Neural progenitor cell (in vitro differentiated cells): ENCODE measurements around the gene GOLGA8N. TPM values are rescaled to one million over a fixed set of nuclear protein-coding genes. Genes with fewer than 3 reads are reported as not detected.
"Not testable (repeated sequence)": the region's sequence is repeated elsewhere in the genome, so short reads cannot be mapped to it uniquely, and the experiment has no call there.

Experiments
- DNase-seq: peaks from one replicate; pipeline ENCODE4 v3.0.0-alpha.2; 2016; ENCODE audit warnings: low spot score
- H2AFZ ChIP-seq: fragments of 200-600 bp; sonication (generic); replicated peaks from 2 replicates; pipeline ENCODE4 v1.6.1; 2016; ENCODE audit warnings: antibody characterized with exemption
- H3F3A ChIP-seq: fragments of 200-600 bp; sonication (generic); 2 replicates; pipeline ENCODE4 v1.6.1; 2016; ENCODE audit warnings: antibody characterized with exemption, low read depth
- H3K27ac ChIP-seq: fragments of 200-600 bp; sonication (generic); 2 replicates; pipeline ENCODE4 v1.5.1; 2016; ENCODE audit warnings: mild to moderate bottlenecking
- H3K27me3 ChIP-seq: fragments of 200-600 bp; sonication (generic); 2 replicates; pipeline ENCODE4 v1.6.1; 2016; ENCODE audit warnings: mild to moderate bottlenecking, moderate library complexity
- H3K36me3 ChIP-seq: fragments of 200-600 bp; sonication (generic); 2 replicates; pipeline ENCODE4 v1.5.1; 2016
- H3K4me1 ChIP-seq: fragments of 200-600 bp; sonication (generic); 2 replicates; pipeline ENCODE4 v1.6.1; 2016; ENCODE audit warnings: mixed run types
- H3K4me2 ChIP-seq: fragments of 200-600 bp; sonication (generic); 2 replicates; pipeline ENCODE4 v1.6.1; 2016
- H3K4me3 ChIP-seq: fragments of 200-600 bp; sonication (generic); 2 replicates; pipeline ENCODE4 v1.5.1; 2016
- H3K79me2 ChIP-seq: fragments of 200-600 bp; sonication (generic); 2 replicates; pipeline ENCODE4 v1.6.1; 2016; ENCODE audit warnings: low read depth
- H3K9ac ChIP-seq: fragments of 200-600 bp; sonication (generic); 2 replicates; pipeline ENCODE4 v1.6.1; 2016
- H3K9me3 ChIP-seq: fragments of 200-600 bp; sonication (generic); 2 replicates; pipeline ENCODE4 v1.5.1; 2016; ENCODE audit warnings: low read depth
- H4K20me1 ChIP-seq: fragments of 200-600 bp; sonication (generic); 2 replicates; pipeline ENCODE4 v1.6.1; 2016; ENCODE audit warnings: low read depth
- H3K27ac Mint-ChIP-seq: 3 replicates; pipeline ENCODE4 v1.8.0; 2021; ENCODE audit warnings: mixed read lengths
- H3K27me3 Mint-ChIP-seq: 2 replicates; pipeline ENCODE4 v1.8.0; 2022; ENCODE audit warnings: low read depth, mild to moderate bottlenecking, inconsistent platforms, moderate library complexity, mixed read lengths; ENCODE audit not compliant: insufficient read depth
- H3K36me3 Mint-ChIP-seq: 3 replicates; pipeline ENCODE4 v1.8.0; 2021; ENCODE audit warnings: mixed read lengths
- H3K4me1 Mint-ChIP-seq: 3 replicates; pipeline ENCODE4 v1.8.0; 2021; ENCODE audit warnings: mixed read lengths
- H3K4me3 Mint-ChIP-seq: 3 replicates; pipeline ENCODE4 v1.8.0; 2021; ENCODE audit warnings: mild to moderate bottlenecking, moderate library complexity, mixed read lengths
- H3K9me3 Mint-ChIP-seq: 3 replicates; pipeline ENCODE4 v1.8.0; 2020; ENCODE audit warnings: mixed read lengths
- CTCF ChIP-seq: fragments of 200-600 bp; sonication (generic); IDR thresholded peaks from 2 replicates; pipeline ENCODE4 v1.5.1; 2017; ENCODE audit warnings: antibody characterized with exemption, mild to moderate bottlenecking
- EZH2 ChIP-seq: fragments of 200-600 bp; sonication (generic); IDR thresholded peaks from 2 replicates; pipeline ENCODE4 v1.6.1; 2017; ENCODE audit warnings: antibody characterized with exemption, mild to moderate bottlenecking, moderate library complexity
- EZH2phosphoT487 ChIP-seq: fragments of 200-600 bp; sonication (generic); IDR thresholded peaks from 2 replicates; pipeline ENCODE4 v1.6.1; 2017; ENCODE audit warnings: antibody characterized with exemption
- total RNA-seq: library from RNA; depleted of rRNA; stranded (reverse); fragments of >200 nt; gene quantifications from 2 replicates; pipeline ENCODE4 v1.2.3, GENCODE V29; 2015; ENCODE audit warnings: low replicate concordance

GOLGA8N gene
- total RNA-seq, 1 donor from 2014 or later: 0.26 TPM

GRCh38 chr15:32610719-32611118 lies 17.5 kb downstream of the GOLGA8N start:
- DNase-seq: peak; percentile 31
- not testable (repeated sequence) for H3K27ac ChIP-seq

DNA sequence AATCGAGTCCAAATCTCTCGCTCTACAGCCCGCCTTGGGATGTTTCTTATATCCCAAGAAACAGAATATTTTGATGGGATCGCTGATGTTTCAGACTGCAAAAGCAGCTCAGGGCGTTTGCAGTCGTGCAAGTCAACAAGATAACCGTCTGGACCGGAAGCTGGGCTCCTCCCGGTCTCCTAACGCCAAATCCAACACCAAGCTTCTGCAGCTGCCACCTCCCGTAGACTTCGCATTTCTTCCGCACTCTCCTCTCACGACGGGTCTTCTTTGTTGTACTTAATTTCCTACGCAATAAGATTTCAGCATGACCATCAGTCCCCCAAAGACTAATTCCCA lies 21.4 kb downstream of the GOLGA8N start:
- not testable (repeated sequence) for H3F3A ChIP-seq, H3K27me3 ChIP-seq, H3K9me3 ChIP-seq, H3K27me3 Mint-ChIP-seq, H3K4me1 ChIP-seq, DNase-seq, H3K9me3 Mint-ChIP-seq, H3K36me3 Mint-ChIP-seq, H3K9ac ChIP-seq, H3K36me3 ChIP-seq, H3K27ac ChIP-seq, H4K20me1 ChIP-seq
- Histone ChIP-seq H3K4me3 (peak overlapping the region; percentile 98), H3K79me2 (peaks cover 46% of the 10 kb centered on the region), H3K4me2 (peak overlapping the region; percentile 97), H2AFZ (peak overlapping the region; percentile 69)
- Mint-ChIP-seq H3K4me1 (peaks cover 14% of the 10 kb centered on the region), H3K4me3 (peak overlapping the region; percentile 94), H3K27ac (peak overlapping the region; percentile 98)

More at GRCh38 chr15:32610719-32611118, 17.5 kb downstream of the GOLGA8N start:
- H3K9me3 ChIP-seq, H3K4me2 ChIP-seq, H3K9me3 Mint-ChIP-seq, H3K27me3 ChIP-seq, H3K27me3 Mint-ChIP-seq, H3K36me3 ChIP-seq, H3K4me1 Mint-ChIP-seq, H3K79me2 ChIP-seq, H2AFZ ChIP-seq, H3K4me3 Mint-ChIP-seq, H3K9ac ChIP-seq, H4K20me1 ChIP-seq, H3F3A ChIP-seq, H3K36me3 Mint-ChIP-seq, H3K4me1 ChIP-seq, H3K4me3 ChIP-seq, H3K27ac Mint-ChIP-seq: not testable (repeated sequence)
- TF ChIP-seq CTCF: peak; percentile 40

DNA sequence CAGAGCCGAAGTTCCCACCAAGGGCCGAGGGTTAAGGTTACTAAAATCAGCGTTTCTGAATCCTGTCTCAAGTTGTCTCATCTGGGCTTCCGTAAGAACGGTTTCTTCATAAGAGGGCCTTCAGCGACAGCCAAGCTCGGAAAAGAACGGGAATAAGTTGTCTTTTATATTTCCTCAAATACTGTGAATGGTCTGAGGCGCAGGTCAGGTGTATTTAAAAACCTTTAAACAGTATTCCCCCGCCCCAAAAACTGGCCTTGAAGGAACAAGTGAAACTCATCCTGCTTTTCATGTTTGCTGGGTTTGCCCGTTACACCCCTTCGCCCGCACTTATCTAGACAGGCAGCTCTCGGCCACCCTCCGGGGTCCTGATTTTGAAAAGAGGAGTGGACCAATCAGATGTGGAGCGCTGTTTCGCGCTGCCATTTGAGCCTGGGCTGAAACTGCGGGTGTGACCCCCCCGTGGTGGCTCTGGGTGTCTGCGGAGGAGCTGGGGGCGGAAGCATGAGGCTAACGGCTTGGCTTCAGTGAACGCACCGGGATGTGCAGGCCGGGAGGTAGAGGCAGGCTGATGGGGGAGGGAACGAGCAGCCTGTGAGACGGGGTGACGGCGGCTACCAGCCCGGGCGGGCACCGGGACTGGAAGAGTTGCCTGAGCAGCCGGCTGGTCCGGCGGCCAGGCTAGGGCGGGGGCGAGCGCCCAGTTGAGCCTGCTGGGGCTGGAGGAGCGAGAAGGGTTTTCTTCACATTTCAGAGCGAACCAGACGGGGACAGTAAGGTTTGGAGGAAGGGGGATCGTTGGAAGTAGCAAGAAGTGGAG lies 22.0 kb downstream of the GOLGA8N start, which contains the start of gene ARHGAP11A:
Gene ARHGAP11A, plus strand, starts transcription at position 454 of the 820 bp plus-strand sequence. CDS start 708 bp downstream, outside the sequence.
- H3K27ac ChIP-seq, H3K9me3 Mint-ChIP-seq, H3K9me3 ChIP-seq, H3K36me3 Mint-ChIP-seq, H3K27me3 Mint-ChIP-seq, H4K20me1 ChIP-seq, H3K27me3 ChIP-seq, H3K36me3 ChIP-seq, H3K4me1 ChIP-seq, H3F3A ChIP-seq: not testable (repeated sequence)
- DNase-seq: peak; percentile 82
- Histone ChIP-seq H3K9ac (peak within 1 kb of the TSS; percentile 69), H3K4me3 (peak within 1 kb of the TSS; percentile 98), H3K79me2 (peaks cover 51% of the 10 kb centered on the region), H3K4me2 (peak within 1 kb of the TSS; percentile 97), H2AFZ (peak within 1 kb of the TSS; percentile 69)
- peak within 1 kb of the TSS; percentile 94 for H3K4me3 Mint-ChIP-seq
- H3K27ac Mint-ChIP-seq: peak within 1 kb of the TSS; percentile 98
- peaks cover 14% of the 10 kb centered on the region for H3K4me1 Mint-ChIP-seq

- not testable (repeated sequence) for H3K27ac ChIP-seq
- H3K4me3 ChIP-seq: peak overlapping the region; percentile 98
Observed at GRCh38 chr15:32615871-32616426, 22.7 kb downstream of the GOLGA8N start.

GRCh38 chr15:32636410-32636809 lies 43.2 kb downstream of the GOLGA8N start:
- H3K9ac ChIP-seq: no peak overlapping the region
- Mint-ChIP-seq H3K4me3 (no peak overlapping the region), H3K9me3 (no peaks in the 10 kb centered on the region), H3K36me3 (peaks cover 32% of the 10 kb centered on the region), H3K27ac (no peak overlapping the region), H3K4me1 (peaks cover 3% of the 10 kb centered on the region), H3K27me3 (no peaks in the 10 kb centered on the region)
- no peak overlapping the region for H3K4me2 ChIP-seq
- TF ChIP-seq EZH2 (no peak), CTCF (no peak), EZH2phosphoT487 (no peak)
- H3K4me3 ChIP-seq: no peak overlapping the region
- peaks cover 4% of the 10 kb centered on the region for H3K79me2 ChIP-seq
- H3K27me3 ChIP-seq: no peaks in the 10 kb centered on the region
- no peaks in the 10 kb centered on the region for H3K4me1 ChIP-seq
- no peaks in the 10 kb centered on the region for H3K9me3 ChIP-seq
- peaks cover 51% of the 10 kb centered on the region for H3K36me3 ChIP-seq
- no peaks in the 10 kb centered on the region for H4K20me1 ChIP-seq
- peaks cover 33% of the 10 kb centered on the region for H3F3A ChIP-seq
- H3K27ac ChIP-seq: no peak overlapping the region
- DNase-seq: no peak
- H2AFZ ChIP-seq: no peak overlapping the region

More at GRCh38 chr15:32615871-32616426, 22.7 kb downstream of the GOLGA8N start:
- DNase-seq: peak; percentile 26
- not testable (repeated sequence) for H3K9me3 ChIP-seq, H3F3A ChIP-seq, H3K36me3 Mint-ChIP-seq, H3K4me1 ChIP-seq, H3K27me3 ChIP-seq, H4K20me1 ChIP-seq, H3K9me3 Mint-ChIP-seq, H3K27me3 Mint-ChIP-seq, H3K36me3 ChIP-seq
- H2AFZ ChIP-seq: peak overlapping the region; percentile 69
- peak overlapping the region; percentile 97 for H3K4me2 ChIP-seq
- H3K9ac ChIP-seq: peak overlapping the region; percentile 69
- peaks cover 56% of the 10 kb centered on the region for H3K79me2 ChIP-seq
- H3K4me3 Mint-ChIP-seq: peak overlapping the region; percentile 94
- peaks cover 14% of the 10 kb centered on the region for H3K4me1 Mint-ChIP-seq
- peak overlapping the region; percentile 86 for H3K27ac Mint-ChIP-seq
